ENCODE results near the gene TPRN.

GRCh38 chr9:137213160-137214060 lies 12.9 kb upstream of the TPRN start:
- TF ChIP-seq ESRRA (CRISPR knock-in tag; IDR thresholded peaks at IDR 0.05; ENCODE audit: borderline replicate concordance) (no peak), ZNF416 (CRISPR knock-in tag; IDR thresholded peaks at IDR 0.05) (no peak), AFF4 (CRISPR knock-in tag; IDR thresholded peaks at IDR 0.05; ENCODE audit: borderline replicate concordance) (no peak), CTCF (IDR thresholded peaks at IDR 0.05) (no peak), ZNF281 (CRISPR knock-in tag; IDR thresholded peaks at IDR 0.05) (no peak)

Data from WTC11 (cell line).